HepG2 (cell line): Measurements from ENCODE around the gene FGF7. TPM values are rescaled to one million over a fixed set of nuclear protein-coding genes. Genes with fewer than 3 reads are reported as not detected.

Experiments used
- ATAC-seq: fragments of 200-7000 bp; cut with Tn5 transposase; 3 replicates; pipeline ENCODE4 v1.9.1; 2020; ENCODE audit warnings: mild to moderate bottlenecking, moderate library complexity
- BruUV-seq: library from RNA; stranded (reverse); fragments of 400-500 nt; replicated peaks from 2 replicates; lab custom pipeline; 2021; lab: Mats Ljungman, UMichigan
- CTCF ChIA-PET: fragments of 300-600 bp; formaldehyde crosslinking; extraction: SDS; loops from one replicate; lab custom pipeline; 2021; ENCODE audit warnings: low total read pairs, inconsistent platforms, low intra/inter-chr PET ratio; lab: Yijun Ruan, JAX
- POLR2A ChIA-PET: fragments of 350-600 bp; sonication (Branson Sonifier 250); formaldehyde crosslinking; loops from one replicate; lab custom pipeline; 2020; ENCODE audit warnings: antibody characterized with exemption, inconsistent platforms; lab: Yijun Ruan, JAX
- DNase-seq: peaks from one replicate; pipeline ENCODE4 v3.0.0-alpha.2; 2015; ENCODE audit warnings: low spot score
- FAIRE-seq: peaks from 3 replicates; lab custom pipeline; 2011; peaks lifted over from hg19 to GRCh38; lab: Jason Lieb, UNC
- H2AFZ ChIP-seq: one replicate; pipeline ENCODE4 v1.6.1; 2011; ENCODE audit warnings: low read length, inconsistent platforms
- H3K27ac ChIP-seq: fragments of 300-600 bp; 3 replicates; pipeline ENCODE4 v1.8.0; 2011; ENCODE audit warnings: mixed run types, mild to moderate bottlenecking, mixed read lengths, low read length, inconsistent platforms; ENCODE audit not compliant: insufficient read depth; ENCODE audit errors: extremely low read length
- H3K27me3 ChIP-seq, 2 experiments: fragments of 200-600 bp in 1 of 2; 2 replicates in 1 of 2; 3 replicates in 1 of 2; pipeline versions ENCODE4 v1.6.0 to v1.8.0; 2011; ENCODE audit warnings: low read length in 2 of 2, mild to moderate bottlenecking in 2 of 2, moderate library complexity in 2 of 2, inconsistent platforms in 1 of 2; ENCODE audit not compliant: insufficient read depth in 2 of 2, control insufficient read depth in 1 of 2
- H3K36me3 ChIP-seq, 2 experiments: fragments of 200-600 bp in 1 of 2; replicated peaks in 1 of 2; 2 replicates in 1 of 2; 3 replicates in 1 of 2; pipeline versions ENCODE4 v1.5.1 to v1.8.0; 2011; ENCODE audit warnings: low read length in 2 of 2, inconsistent platforms in 1 of 2; ENCODE audit not compliant: insufficient read depth in 2 of 2, control insufficient read depth in 1 of 2
- H3K4me1 ChIP-seq: 2 replicates; pipeline ENCODE4 v1.5.1; 2012; ENCODE audit warnings: low read length, inconsistent platforms; ENCODE audit not compliant: insufficient read depth
- H3K4me2 ChIP-seq: 2 replicates; pipeline ENCODE4 v1.6.0; 2011; ENCODE audit warnings: low read depth, low read length, inconsistent platforms
- H3K4me3 ChIP-seq, 3 experiments: fragments of 200-600 bp in 1 of 3; sonication (generic), shearing (Covaris generic) in 1 of 3; replicated peaks in 1 of 3; 2 replicates each; pipeline ENCODE4 v1.5.1; 2011 to 2016; ENCODE audit warnings: low read length in 3 of 3, inconsistent platforms in 2 of 3, low read depth in 2 of 3, mild to moderate bottlenecking in 2 of 3, control low read depth in 1 of 3, mixed read lengths in 1 of 3; ENCODE audit not compliant: insufficient read depth in 1 of 3
- H3K79me2 ChIP-seq: one replicate; pipeline ENCODE4 v1.6.1; 2011; ENCODE audit warnings: low read length, inconsistent platforms; ENCODE audit not compliant: insufficient read depth
- H3K9ac ChIP-seq: 2 replicates; pipeline ENCODE4 v1.6.0; 2011; ENCODE audit warnings: mild to moderate bottlenecking, low read depth, low read length, inconsistent platforms; ENCODE audit not compliant: insufficient read depth
- H3K9me3 ChIP-seq: 2 replicates; pipeline ENCODE4 v1.5.1; 2012; ENCODE audit warnings: mild to moderate bottlenecking, low read length
- H4K20me1 ChIP-seq: 2 replicates; pipeline ENCODE4 v1.6.0; 2011; ENCODE audit warnings: inconsistent platforms, mild to moderate bottlenecking, low read length, moderate library complexity; ENCODE audit not compliant: insufficient read depth
- ESRRA ChIP-seq: sonication (generic); formaldehyde crosslinking; IDR thresholded peaks from 2 replicates; pipeline ENCODE4 v1.5.1; 2020; ENCODE audit warnings: mild to moderate bottlenecking, low read depth, missing genetic modification reagents
- FOXP1 ChIP-seq, 2 experiments: fragments of 450-650 bp in 1 of 2; IDR thresholded peaks; 2 replicates each; pipeline ENCODE4 v1.6.1; 2017 to 2018; ENCODE audit warnings: antibody characterized with exemption in 1 of 2
- HNRNPLL ChIP-seq: fragments of 200-400 bp; formaldehyde crosslinking; IDR thresholded peaks from 2 replicates; pipeline ENCODE4 v1.6.1; 2017; ENCODE audit warnings: mild to moderate bottlenecking, low read depth, low read length; ENCODE audit not compliant: poor library complexity, severe bottlenecking
- MAFK ChIP-seq, 2 experiments: IDR thresholded peaks in 1 of 2; conservative IDR thresholded peaks in 1 of 2; 2 replicates each; pipeline ENCODE4 v1.6.1; 2011; ENCODE audit warnings: improper control_type of control experiment in 2 of 2, low read length in 2 of 2
- NKX3-1 ChIP-seq: sonication (generic); formaldehyde crosslinking; IDR thresholded peaks from 2 replicates; pipeline ENCODE4 v1.5.0; 2020; ENCODE audit warnings: missing genetic modification reagents
- NR2F2 ChIP-seq: IDR thresholded peaks from 2 replicates; pipeline ENCODE4 v1.6.1; 2012; ENCODE audit warnings: low read depth, inconsistent platforms, borderline replicate concordance
- ZNF609 ChIP-seq: sonication (generic); formaldehyde crosslinking; IDR thresholded peaks from 2 replicates; pipeline ENCODE4 v1.4.0; 2020; ENCODE audit warnings: mild to moderate bottlenecking, missing genetic modification reagents, borderline replicate concordance
- WGBS: methylation state at CpG from one replicate; pipeline ENCODE4 v1.1.6; 2017; ENCODE audit warnings: low lambda C conversion rate; 5-methylcytosine and 5-hydroxymethylcytosine counted together
- in situ Hi-C: cut with HindIII; loops from 2 replicates; pipeline ENCODE4 v1.10.0; 2017; ENCODE audit warnings: low pct_unique_long_range_greater_than_20kb; ENCODE audit not compliant: extremely low pct_ligation_motif_present
- intact Hi-C: fragments of 100-400 bp; cut with micrococcal nuclease; formaldehyde crosslinking; loops from one replicate; pipeline ENCODE4 v1.10.0; 2022; ENCODE audit not compliant: unreplicated experiment
- polyA plus RNA-seq, 8 experiments: library from polyadenylated mRNA; depleted of rRNA in 3 of 8; stranded (reverse) in 7 of 8; unstranded in 1 of 8; fragments of >200 nt; fragmentation: Illumina TruSeq in 4 of 8; extraction: Trizol in 4 of 8; gene quantifications; 2 replicates each; pipeline versions ENCODE4 v1.2.1 to v1.2.3, GENCODE V29; 2011 to 2016; ENCODE audit warnings: low read depth in 4 of 8, missing spikeins in 1 of 8, mixed read lengths in 1 of 8; ENCODE audit not compliant: insufficient read depth in 1 of 8
- total RNA-seq, 5 experiments: library from RNA; depleted of rRNA; stranded (reverse); fragments of >200 nt; fragmentation: Illumina TruSeq; extraction: Trizol; gene quantifications; 2 replicates each; pipeline ENCODE4 v1.2.3, GENCODE V29; 2016; ENCODE audit warnings: low read depth in 1 of 5
- TF ChIP-seq, protein P1 (sequence below): sonication (generic); formaldehyde crosslinking; IDR thresholded peaks from 2 replicates; pipeline ENCODE4 v1.5.0; 2020; ENCODE audit warnings: missing genetic modification reagents, mild to moderate bottlenecking, borderline replicate concordance

The FGF7 gene
- total and polyA plus RNA-seq, 2 of the 13 experiments (the other 11 are each of a cell fraction or from before 2014, with no cell fraction given), result not detected

GRCh38 chr15:49424954-49425353, 1.9 kb downstream of the FGF7 start (continued):
- no peak for TF ChIP-seq HNRNPLL

- ChIA-PET CTCF (no interaction called here), POLR2A (no interaction called here)
- no peak overlapping the region for H3K27ac ChIP-seq
- H2AFZ ChIP-seq, result no peak overlapping the region
- no peaks in the 10 kb centered on the region for H3K79me2 ChIP-seq
- no peaks in the 10 kb centered on the region for H3K9me3 ChIP-seq
- no peak overlapping the region for H3K4me2 ChIP-seq
- H3K4me1 ChIP-seq, result no peaks in the 10 kb centered on the region
- no peak for ATAC-seq
- H3K4me3 ChIP-seq, result no peak overlapping the region
- no peak overlapping the region for H3K9ac ChIP-seq
- no peak for FAIRE-seq
- DNase-seq, result no peak
- TF ChIP-seq FOXP1 (IDR thresholded peaks at IDR 0.05), result no peak
- TF ChIP-seq FOXP1 (CRISPR knock-in tag; IDR thresholded peaks at IDR 0.05), result no peak
- no peak for TF ChIP-seq NKX3-1 (CRISPR knock-in tag)
- TF ChIP-seq MAFK (conservative IDR thresholded peaks at IDR 0.05 in 1 of 2, IDR thresholded peaks at IDR 0.05 in 1 of 2; ENCODE audit: low read length in 2 of 2), result peak in 1 of 2 experiments; percentile 34; a peak in 1 of 4 replicates
- no peak for TF ChIP-seq ESRRA
- TF ChIP-seq NR2F2, result no peak
- intact Hi-C loops, result no loop called here
- in situ Hi-C loops, result no loop called here
- BruUV-seq, result no TSS peak
- no peaks in the 10 kb centered on the region for H3K36me3 ChIP-seq
- no peaks in the 10 kb centered on the region for H3K27me3 ChIP-seq
- no peaks in the 10 kb centered on the region for H4K20me1 ChIP-seq
These were observed 4.3 kb downstream of the FGF7 start for GRCh38 chr15:49427372-49427771.

DNA sequence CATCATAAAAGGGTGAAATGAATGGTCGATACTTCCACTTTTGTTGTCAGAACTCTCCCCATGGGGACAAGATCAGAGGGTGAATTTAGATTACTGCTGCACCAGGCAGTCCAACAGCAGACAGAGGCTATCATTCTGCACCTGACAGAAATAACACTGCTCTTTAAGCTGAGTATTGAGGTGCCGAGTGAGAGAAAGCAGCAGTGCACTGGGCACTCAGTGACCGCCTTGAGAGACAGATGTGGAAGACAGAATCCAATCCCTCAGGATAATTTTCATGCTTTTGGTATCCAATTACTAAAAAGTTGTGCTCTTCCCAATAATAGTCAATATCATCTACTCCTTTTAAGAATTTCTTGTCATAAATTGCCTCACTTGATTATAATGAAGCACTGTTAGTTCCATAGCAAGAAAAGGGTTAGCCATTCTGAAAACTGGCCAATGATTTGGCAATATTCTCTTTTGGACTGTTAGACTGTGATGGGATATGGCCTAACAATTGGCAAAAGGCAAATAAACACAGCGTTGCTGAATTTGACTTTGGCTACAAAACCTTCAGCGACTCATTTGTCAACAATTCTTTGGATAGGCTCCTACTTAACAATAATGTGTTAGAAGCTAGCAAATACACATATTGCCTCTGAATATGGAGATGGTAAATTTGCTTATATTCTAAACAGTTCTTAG, 5.5 kb downstream of the FGF7 start:
- H3K4me1 ChIP-seq, result no peaks in the 10 kb centered on the region
- DNase-seq (no peak), FAIRE-seq (no peak), ATAC-seq (no peak)
- H3K9ac ChIP-seq, result no peak overlapping the region
- H3K27ac ChIP-seq, result no peak overlapping the region
- WGBS, result 0% methylated on average over 5 of the region's 5 CpGs
- intact Hi-C loops (no loop called here), in situ Hi-C loops (no loop called here)
- no peak overlapping the region for H2AFZ ChIP-seq
- H3K4me2 ChIP-seq, result no peak overlapping the region
- POLR2A ChIA-PET, result no interaction called here
- no peaks in the 10 kb centered on the region for H3K79me2 ChIP-seq
- no TSS peak for BruUV-seq
- H3K36me3 ChIP-seq, result no peaks in the 10 kb centered on the region
- no peaks in the 10 kb centered on the region for H3K27me3 ChIP-seq
- CTCF ChIA-PET, result no interaction called here
- no peak overlapping the region for H3K4me3 ChIP-seq
- H4K20me1 ChIP-seq, result no peaks in the 10 kb centered on the region
- H3K9me3 ChIP-seq, result no peaks in the 10 kb centered on the region
- TF ChIP-seq ZNF609 (CRISPR knock-in tag), result no peak
- TF ChIP-seq, protein P1, sequence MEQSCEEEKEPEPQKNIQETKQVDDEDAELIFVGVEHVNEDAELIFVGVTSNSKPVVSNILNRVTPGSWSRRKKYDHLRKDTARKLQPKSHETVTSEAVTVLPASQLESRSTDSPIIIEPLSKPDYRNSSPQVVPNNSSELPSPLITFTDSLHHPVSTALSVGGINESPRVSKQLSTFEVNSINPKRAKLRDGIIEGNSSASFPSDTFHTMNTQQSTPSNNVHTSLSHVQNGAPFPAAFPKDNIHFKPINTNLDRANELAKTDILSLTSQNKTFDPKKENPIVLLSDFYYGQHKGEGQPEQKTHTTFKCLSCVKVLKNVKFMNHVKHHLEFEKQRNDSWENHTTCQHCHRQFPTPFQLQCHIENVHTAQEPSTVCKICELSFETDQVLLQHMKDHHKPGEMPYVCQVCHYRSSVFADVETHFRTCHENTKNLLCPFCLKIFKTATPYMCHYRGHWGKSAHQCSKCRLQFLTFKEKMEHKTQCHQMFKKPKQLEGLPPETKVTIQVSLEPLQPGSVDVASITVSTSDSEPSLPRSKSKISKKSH, result no peak
